Fibroblast of mammary gland (primary cell): ENCODE data around the gene ASAP2.

Experiments used
- DNase-seq: peaks from one replicate; pipeline ENCODE4 v3.0.0-alpha.2; 2010; ENCODE audit warnings: low read depth
- H3K4me3 ChIP-seq: 2 replicates; pipeline ENCODE4 v1.5.1; 2011; ENCODE audit warnings: low read depth, mild to moderate bottlenecking, low read length, moderate library complexity; ENCODE audit not compliant: control insufficient read depth
- CTCF ChIP-seq: conservative IDR thresholded peaks from 2 replicates; pipeline ENCODE4 v1.5.1; 2011; ENCODE audit warnings: low read depth, low read length, inconsistent platforms; ENCODE audit not compliant: control insufficient read depth, insufficient read depth

Gene ASAP2

DNA sequence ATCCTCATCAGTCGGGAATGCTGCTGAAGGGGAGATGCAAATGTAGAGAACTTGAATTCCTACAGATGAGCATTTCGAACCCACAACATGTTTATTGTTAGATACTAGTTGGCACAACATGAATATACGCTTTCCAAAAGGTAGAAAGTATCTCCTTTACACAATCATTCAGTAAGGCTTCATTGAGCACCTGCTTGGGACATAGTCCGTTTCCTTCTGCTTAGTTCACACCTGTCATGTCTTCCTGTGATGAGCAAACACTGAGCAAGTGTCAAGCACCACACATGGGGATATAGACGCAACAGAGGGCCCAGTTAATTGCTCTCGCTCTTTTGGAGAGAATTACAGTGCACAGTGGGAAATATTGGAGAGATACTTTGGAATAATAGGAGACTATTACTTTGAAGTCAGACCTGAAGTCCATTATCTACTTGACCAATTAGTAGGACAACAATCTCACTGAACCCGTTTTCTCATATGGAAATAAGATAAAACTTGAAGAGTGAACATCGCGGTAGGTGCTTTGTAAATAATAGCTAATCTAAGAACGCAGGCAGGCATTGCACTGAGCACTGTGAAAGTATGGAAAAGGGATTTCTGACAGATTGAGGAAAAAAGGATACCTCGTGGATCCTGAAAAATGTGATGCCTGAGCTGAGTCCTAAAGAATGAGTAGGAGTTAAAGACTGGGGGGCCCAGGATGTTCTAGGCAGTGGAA lies 218.0 kb downstream of the ASAP2 start:
- TF ChIP-seq CTCF: no peak
- peak overlapping the region; percentile 99 for H3K4me3 ChIP-seq
- DNase-seq: no peak

- no peak overlapping the region for H3K4me3 ChIP-seq
- no peak for TF ChIP-seq CTCF
- no peak for DNase-seq
These were observed 222.5 kb downstream of the ASAP2 start for GRCh38 chr2:9428965-9429577.

DNA sequence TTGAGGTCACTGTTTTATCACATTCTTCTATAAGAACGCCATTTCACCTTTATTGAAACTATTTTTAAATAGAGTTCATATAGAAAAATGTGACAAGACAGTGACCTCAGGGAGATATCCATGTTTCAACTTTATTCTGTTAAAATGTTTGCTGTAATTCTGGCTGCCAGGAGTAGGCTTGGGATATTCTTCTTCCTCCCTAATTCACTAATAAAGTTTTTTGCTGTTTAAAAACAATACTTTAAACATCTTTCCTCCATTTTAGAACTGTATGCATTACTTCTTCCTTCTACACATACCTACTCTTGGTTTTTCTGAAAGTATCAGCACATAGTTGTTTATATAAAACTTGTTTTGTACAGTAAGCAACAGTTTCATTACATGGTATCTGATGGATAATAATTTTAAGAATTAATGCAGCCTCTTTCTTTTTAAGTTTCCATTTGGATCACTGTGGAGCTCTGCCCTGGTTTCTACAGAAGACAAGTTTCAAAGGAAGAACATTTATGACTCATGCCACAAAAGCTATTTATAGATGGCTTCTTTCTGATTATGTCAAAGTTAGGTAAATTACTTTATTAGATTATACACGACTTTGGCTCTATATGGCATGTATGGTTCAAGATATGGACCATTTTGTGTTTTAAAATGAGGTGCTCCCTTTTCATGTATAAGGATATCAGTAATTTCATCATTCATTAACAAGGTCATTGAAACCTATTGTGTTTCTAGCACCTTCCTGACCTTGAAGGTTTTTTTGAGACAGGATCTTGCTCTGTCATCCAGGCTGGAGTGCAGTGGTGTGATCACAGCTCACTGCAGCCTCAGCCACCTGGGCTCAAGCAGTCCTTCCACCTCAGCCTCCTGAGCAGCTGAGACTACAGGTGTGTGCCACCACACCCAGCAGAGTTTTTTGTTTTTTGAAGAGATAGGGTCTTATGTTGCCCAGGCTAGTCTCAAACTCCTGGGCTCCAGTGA lies 224.0 kb downstream of the ASAP2 start:
- no peak for TF ChIP-seq CTCF
- peak; percentile 38 for DNase-seq
- no peak overlapping the region for H3K4me3 ChIP-seq

DNA sequence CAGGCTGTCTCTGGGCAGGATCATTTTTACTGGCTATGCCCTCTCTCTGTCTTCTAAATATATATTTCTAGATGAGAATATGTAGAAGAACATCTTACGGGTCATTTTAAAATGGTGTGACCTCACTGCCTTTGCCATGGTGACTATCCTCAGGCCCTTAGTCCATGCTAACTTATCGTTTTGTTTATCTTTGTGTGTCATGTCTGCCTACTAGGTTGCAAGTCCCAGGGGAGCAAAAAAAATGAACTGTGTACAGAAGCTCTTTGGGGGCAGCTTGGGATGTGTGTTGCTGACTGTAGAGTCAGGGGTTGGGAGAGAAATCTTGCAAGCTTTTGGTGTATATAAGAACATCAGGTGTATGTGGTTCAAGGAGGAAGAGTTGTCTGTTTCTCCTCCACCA lies 227.9 kb downstream of the ASAP2 start:
- TF ChIP-seq CTCF: no peak
- no peak overlapping the region for H3K4me3 ChIP-seq
- DNase-seq: peak; percentile 22

DNA sequence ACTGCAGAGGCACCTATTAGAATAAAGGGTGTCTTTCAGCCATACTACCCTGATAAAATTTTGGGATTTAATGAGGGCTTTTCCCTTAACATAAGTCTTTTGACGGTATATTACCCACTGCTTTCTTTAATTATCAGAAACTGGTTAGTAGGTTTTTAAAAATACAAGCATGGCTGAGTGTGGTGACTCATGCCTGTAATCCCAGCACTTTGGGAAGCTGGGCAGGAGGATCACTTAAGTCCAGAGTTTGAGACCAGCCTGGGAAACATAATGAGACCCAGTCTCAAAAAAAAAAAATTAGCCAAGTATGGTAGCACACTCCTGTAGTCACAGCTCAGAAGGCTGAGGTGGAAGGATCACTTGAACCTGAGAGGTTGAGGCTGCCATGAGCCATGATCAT lies 232.9 kb downstream of the ASAP2 start:
- no peak for TF ChIP-seq CTCF
- peak; percentile 38 for DNase-seq
- H3K4me3 ChIP-seq: no peak overlapping the region

GRCh38 chr2:9440058-9440727 lies 233.6 kb downstream of the ASAP2 start:
- peak; percentile 68 for DNase-seq
- H3K4me3 ChIP-seq: no peak overlapping the region
- TF ChIP-seq CTCF: no peak
